A549 treated with CORT108297 at 1 μM for 4 hours (cell line): ENCODE data around the gene CBLN1. TPM values are rescaled to one million over a fixed set of nuclear protein-coding genes. Genes with fewer than 3 reads are reported as not detected.

ENCODE experiments used
- total RNA-seq: library from RNA; stranded (reverse); fragments of 200-300 nt; extraction: Qiagen RNA extraction; gene quantifications from 5 replicates; pipeline ENCODE4 v1.2.3, GENCODE V29; 2022

Gene CBLN1
- total RNA-seq = 0.05 to 0.40 TPM (median 0.09 TPM) in 5 replicates

GRCh38 chr16:49281480-49281842 is at the start of gene CBLN1:
Gene CBLN1 (minus strand): TSS chr16:49281838. CDS start chr16:49281465, 373 bp downstream.

Other genes with a start within 250 kb of the CBLN1 start
- gene C16orf78, start 92.0 kb upstream of the CBLN1 start, total RNA-seq = not detected in 5 replicates